LNCAP (cell line): ENCODE measurements around the gene CAPN5.

ENCODE experiments used
- CTCF ChIP-seq: fragments of 450-650 bp; IDR thresholded peaks from 2 replicates; pipeline ENCODE4 v1.5.1; 2017; ENCODE audit warnings: mild to moderate bottlenecking

CAPN5 gene

GRCh38 chr11:77094841-77095365 lies 28.1 kb downstream of the CAPN5 start:
- no peak for TF ChIP-seq CTCF

- TF ChIP-seq CTCF: no peak
Observed at GRCh38 chr11:77095551-77096490, 29.1 kb downstream of the CAPN5 start.

GRCh38 chr11:77096591-77097019 lies 29.8 kb downstream of the CAPN5 start:
- TF ChIP-seq CTCF: no peak

- TF ChIP-seq CTCF: no peak
Observed at GRCh38 chr11:77100166-77101042, 33.6 kb downstream of the CAPN5 start.

GRCh38 chr11:77101043-77101537 lies 34.3 kb downstream of the CAPN5 start:
- TF ChIP-seq CTCF: peak; percentile 27; the same call in 1 of the 2 replicates

- TF ChIP-seq CTCF: no peak
Observed at GRCh38 chr11:77102246-77103210, 35.8 kb downstream of the CAPN5 start, which contains the start of gene OMP. Gene OMP (plus strand): TSS chr11:77102840. CDS start chr11:77102840, 0 bp downstream.
